Measurements from ENCODE around the gene STRA6.
"Not testable (repeated sequence)": the region's sequence is repeated elsewhere in the genome, so short reads cannot be mapped to it uniquely, and the experiment has no call there.

The STRA6 gene

GRCh38 chr15:74179101-74179841 is 23.3 kb downstream of the STRA6 start:
- no peak for DNase-seq

- DNase-seq: no peak
Measured at GRCh38 chr15:74178326-74179100, 24.1 kb downstream of the STRA6 start.

- DNase-seq: no peak
Measured at GRCh38 chr15:74176262-74177214, 26.0 kb downstream of the STRA6 start.

- DNase-seq: no peak
Measured at GRCh38 chr15:74175271-74176191, 27.1 kb downstream of the STRA6 start.

DNA sequence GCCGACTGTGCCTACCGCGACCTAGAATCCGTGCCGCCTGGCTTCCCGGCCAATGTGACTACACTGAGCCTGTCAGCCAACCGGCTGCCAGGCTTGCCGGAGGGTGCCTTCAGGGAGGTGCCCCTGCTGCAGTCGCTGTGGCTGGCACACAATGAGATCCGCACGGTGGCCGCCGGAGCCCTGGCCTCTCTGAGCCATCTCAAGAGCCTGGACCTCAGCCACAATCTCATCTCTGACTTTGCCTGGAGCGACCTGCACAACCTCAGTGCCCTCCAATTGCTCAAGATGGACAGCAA is 27.7 kb downstream of the STRA6 start:
- no peak for DNase-seq

- no peak for DNase-seq
Measured at GRCh38 chr15:74174219-74174957, 28.2 kb downstream of the STRA6 start.

GRCh38 chr15:74173380-74174218 is 29.0 kb downstream of the STRA6 start, which contains the start of gene ISLR:
TSS of gene ISLR (plus strand) at chr15:74173710. CDS start at chr15:74174859, 1,149 bp downstream.
- no peak for DNase-seq

GRCh38 chr15:74172701-74173379 is 29.7 kb downstream of the STRA6 start:
- no peak for DNase-seq

DNA sequence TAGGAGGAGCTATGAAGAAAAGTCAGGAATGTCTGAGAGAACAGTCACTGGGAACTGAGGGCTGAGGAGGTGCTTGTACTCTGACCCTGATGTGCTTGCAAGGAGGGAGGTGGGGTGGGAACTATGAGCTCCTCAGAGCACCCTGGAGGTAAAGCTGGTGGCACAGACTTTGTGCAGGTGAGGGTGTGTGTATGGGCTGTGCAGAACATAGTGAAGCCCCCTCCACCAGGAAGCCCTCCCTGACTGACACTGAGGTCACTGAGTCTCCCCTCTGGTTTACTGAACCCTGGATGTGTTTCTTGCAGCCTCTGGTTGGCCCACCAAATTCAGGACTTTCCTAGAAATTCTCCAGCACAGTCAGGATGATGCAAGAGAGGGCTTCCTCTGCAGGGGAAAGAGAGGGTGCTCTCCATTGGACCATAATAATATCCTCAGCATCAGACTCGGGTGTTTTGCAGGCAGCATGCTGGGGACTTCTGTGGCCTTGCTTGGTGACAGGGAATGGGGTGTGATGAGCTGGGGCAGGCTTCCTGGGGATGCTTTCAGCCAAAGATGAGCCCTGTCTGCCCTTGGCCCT is 30.5 kb downstream of the STRA6 start:
- DNase-seq: no peak

DNA sequence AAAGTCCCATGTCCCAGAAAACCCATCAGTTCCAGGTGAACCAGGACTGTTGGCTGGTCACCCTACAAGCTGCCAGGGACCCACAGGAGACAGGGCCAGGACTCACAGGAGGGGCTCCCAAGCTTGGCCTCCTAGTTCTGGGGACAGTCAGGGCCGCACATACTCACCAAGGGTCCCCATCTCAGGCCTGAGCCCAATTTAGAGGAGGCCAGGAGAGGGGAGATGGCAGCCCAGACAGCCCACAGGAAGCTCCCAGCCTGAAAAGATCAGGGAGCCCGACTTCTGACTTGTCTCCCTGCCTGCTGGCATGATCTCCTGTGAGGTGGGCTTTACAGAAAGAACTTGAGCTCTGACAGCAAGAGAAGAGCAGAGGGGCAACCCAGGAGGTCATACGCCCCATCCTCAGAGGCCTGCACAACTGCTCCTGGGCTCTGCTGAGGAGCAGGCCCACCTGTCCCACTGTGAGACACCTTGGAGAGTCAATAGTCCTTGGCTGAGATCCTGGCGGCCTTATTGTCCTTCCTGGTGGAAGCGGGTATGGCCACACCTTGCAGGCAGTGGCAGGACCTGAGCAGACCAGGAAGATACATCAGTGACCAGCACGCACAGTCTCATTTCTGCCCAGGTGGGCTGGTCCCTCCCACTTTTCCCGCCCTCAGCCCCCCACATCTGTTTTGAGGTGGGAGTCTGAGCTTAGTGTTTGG is 31.6 kb downstream of the STRA6 start:
- no peak for DNase-seq

- no peak for DNase-seq
Measured at GRCh38 chr15:74170071-74170844, 32.3 kb downstream of the STRA6 start.

DNA sequence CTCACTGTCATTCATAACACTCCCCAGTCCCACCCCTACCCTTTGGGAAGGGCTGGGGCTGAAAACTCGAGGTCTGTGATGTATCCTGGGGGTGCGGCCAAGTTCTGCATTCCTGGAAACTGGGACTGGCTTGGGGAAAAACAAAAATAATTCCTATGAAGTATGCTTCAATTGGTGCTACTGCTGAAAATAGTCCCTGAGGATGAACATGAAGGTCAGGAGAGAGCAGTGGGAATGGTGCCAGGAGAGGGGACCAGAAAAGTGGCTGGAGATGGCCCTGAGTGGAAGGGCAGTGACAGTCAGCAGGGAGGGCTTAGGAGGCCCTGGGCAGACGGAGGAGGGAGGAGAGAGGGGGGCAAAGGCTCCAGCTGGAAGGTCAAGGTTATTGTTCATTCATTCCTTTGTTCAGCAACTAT is 33.9 kb downstream of the STRA6 start:
- no peak for DNase-seq

DNA sequence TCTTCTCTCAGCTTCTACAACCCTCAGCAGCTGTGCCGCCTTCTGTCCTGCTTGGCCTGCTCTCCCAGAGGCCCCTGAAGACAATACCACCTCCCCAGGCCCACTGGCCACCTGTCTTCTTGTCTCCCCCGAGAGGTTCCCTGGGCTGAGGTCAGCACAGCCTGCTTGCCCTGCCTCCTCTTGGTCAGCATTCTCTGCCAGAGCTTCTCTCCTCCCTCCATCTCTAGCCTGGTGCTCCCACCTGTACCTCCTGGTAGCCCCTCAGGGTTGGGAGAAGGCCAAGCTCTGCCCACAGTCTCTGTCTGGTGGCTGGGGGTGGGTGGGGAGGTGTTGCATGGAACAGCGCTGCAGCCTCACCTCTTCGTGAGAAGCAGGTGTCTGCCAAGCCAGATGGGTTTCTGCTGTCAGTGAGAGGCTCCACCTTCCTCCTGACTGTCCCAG is 34.7 kb downstream of the STRA6 start:
- DNase-seq: no peak

- DNase-seq: no peak
Measured at GRCh38 chr15:74165461-74165860, 37.1 kb downstream of the STRA6 start.

DNA sequence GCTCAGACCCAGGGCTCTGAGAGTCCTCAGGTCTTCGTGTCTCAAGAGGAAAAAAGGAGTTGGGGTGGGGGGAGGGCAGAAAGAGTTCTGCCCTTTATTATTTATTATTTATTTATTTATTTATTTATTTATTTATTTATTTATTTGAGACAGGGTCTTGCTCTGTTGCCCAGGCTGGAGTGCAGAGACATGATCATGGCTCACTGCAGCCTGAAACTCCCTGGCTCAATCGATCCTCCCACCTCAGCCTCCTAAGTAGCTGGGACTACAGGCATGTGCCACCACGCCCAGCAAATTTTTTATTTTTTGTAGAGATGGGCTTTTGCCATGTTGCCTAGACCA is 40.4 kb downstream of the STRA6 start:
- not testable (repeated sequence) for DNase-seq

GRCh38 chr15:74160390-74160789 is 42.2 kb downstream of the STRA6 start:
- DNase-seq: not testable (repeated sequence)

GRCh38 chr15:74159773-74160172 is 42.8 kb downstream of the STRA6 start:
- DNase-seq: no peak

Data from NCI-H1105 treated with DMSO at 0.1 percent for 48 hours (cell line).